Measurements from ENCODE around the gene MOK. TPM values are rescaled to one million over a fixed set of nuclear protein-coding genes. Genes with fewer than 3 reads are reported as not detected.

MOK gene
- total and polyA plus RNA-seq, 2 donors: 2.9 to 9.0 TPM

DNA sequence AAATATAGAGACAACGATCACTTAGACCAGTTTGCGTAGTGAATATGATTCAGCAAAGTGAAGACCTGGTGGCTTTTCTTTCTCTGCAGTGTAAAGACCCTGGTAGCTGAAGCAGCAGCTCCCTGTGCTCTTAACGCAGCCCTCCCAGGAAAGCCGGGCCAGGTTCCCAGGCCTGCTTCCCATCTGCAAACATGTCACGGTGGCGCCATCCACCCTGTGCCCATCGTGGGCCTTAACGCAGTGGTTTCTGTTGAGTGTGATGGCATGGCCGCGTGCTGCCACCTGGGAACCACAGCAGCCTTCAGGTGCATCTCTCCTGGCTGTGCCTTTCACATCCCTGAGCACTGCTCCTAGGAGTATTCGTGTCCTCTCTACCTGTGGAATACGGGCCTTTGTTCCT is 93.7 kb downstream of the MOK start:
- Histone ChIP-seq H3K27ac (ENCODE audit: low read depth in 1 of 2, low read length in 1 of 2) (no peak overlapping the region), H3K4me3 (ENCODE audit: low read length in 2 of 2) (no peak overlapping the region), H3K36me3 (ENCODE audit: control insufficient read depth in 2 of 2, insufficient read depth in 2 of 2, low read length in 1 of 2) (peaks cover 43 to 55% of the 10 kb centered on the region in 2 donors), H3K9me3 (ENCODE audit: control insufficient read depth in 2 of 2, insufficient read depth in 1 of 2, low read length in 1 of 2) (no peaks in the 10 kb centered on the region), H3K4me1 (ENCODE audit: control insufficient read depth in 2 of 2, insufficient read depth in 2 of 2, low read length in 2 of 2) (no peaks in the 10 kb centered on the region), H3K27me3 (ENCODE audit: control insufficient read depth in 2 of 2, insufficient read depth in 1 of 2, low read length in 1 of 2) (no peaks in the 10 kb centered on the region)
- over 99% methylated on average over 12 of the region's 12 CpGs for WGBS
- no peak for DNase-seq (ENCODE audit: low read depth in 6 of 9, low spot score in 9 of 9)

DNA sequence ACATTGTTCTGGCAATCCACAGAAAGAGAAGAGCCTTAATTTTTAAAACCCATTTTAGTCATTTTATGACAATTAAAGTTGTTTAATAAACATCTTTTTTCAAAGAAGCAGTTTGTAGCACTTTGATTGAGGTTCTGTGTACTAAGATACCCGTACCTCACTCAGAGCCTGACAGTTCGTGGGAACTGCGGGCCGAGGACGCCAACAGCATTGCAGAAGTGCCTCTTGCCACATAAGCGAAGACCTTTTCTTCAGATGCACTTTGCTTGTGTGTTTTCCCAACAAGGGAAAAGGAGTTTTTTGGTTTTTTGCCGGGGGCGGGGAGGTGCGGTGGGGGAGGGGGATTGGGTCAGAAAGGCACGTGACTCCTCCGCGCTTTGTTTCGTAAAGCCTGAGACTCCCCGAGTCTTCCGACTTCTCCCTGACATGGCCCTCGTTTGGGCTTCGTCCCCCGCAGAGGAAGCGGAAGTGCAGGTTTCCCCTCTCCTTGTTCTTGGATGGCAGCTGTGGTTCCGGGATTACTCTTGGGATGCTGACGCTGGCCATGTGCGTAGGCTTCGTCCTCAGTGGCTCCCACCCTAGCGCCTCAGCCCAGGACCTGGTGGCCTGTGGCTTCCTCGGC is 94.4 kb downstream of the MOK start:
- no peak overlapping the region for H3K27ac ChIP-seq (ENCODE audit: low read depth in 1 of 2, low read length in 1 of 2)
- DNase-seq (ENCODE audit: low read depth in 6 of 9, low spot score in 9 of 9): no peak
- H3K4me3 ChIP-seq (ENCODE audit: low read length in 2 of 2): no peak overlapping the region
- H3K9me3 ChIP-seq (ENCODE audit: control insufficient read depth in 2 of 2, insufficient read depth in 1 of 2, low read length in 1 of 2): peaks cover 0 to under 1% of the 10 kb centered on the region in 2 donors
- no peaks in the 10 kb centered on the region for H3K27me3 ChIP-seq (ENCODE audit: control insufficient read depth in 2 of 2, insufficient read depth in 1 of 2, low read length in 1 of 2)
- WGBS: 97% methylated on average over 25 of the region's 25 CpGs
- H3K36me3 ChIP-seq (ENCODE audit: control insufficient read depth in 2 of 2, insufficient read depth in 2 of 2, low read length in 1 of 2): peaks cover 47 to 50% of the 10 kb centered on the region in 2 donors
- H3K4me1 ChIP-seq (ENCODE audit: control insufficient read depth in 2 of 2, insufficient read depth in 2 of 2, low read length in 2 of 2): peaks cover 0 to 5% of the 10 kb centered on the region in 2 donors

DNA sequence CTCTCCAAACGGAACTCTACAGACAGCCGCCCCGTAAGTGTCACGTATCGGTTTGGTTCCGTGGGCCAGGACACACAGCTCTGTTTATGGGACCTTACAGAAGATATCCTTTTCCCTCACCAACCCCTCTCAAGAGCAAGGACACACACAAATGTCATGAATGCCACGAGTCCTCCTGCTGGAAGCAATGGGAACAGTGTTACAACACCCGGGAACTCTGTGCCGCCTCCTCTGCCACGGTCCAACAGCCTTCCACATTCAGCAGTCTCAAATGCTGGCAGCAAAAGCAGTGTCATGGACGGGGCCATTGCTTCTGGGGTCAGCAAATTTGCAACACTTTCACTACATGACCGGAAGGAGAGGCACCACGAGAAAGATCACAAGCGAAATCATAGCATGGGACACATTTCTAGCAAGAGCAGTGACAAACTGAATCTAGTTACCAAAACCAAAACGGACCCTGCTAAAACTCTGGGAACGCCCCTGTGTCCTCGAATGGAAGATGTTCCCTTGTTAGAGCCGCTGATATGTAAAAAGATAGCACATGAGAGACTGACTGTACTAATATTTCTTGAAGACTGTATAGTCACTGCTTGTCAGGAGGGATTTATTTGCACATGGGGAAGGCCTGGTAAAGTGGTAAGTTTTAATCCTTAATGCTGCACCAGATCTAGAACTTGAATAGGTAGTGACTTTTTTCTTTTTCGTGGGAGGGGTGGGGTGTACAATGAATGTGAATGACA is 95.6 kb downstream of the MOK start:
- no peak overlapping the region for H3K27ac ChIP-seq (ENCODE audit: low read depth in 1 of 2, low read length in 1 of 2)
- DNase-seq (ENCODE audit: low read depth in 6 of 9, low spot score in 9 of 9): no peak
- H3K9me3 ChIP-seq (ENCODE audit: control insufficient read depth in 2 of 2, insufficient read depth in 1 of 2, low read length in 1 of 2): peaks cover 0 to 3% of the 10 kb centered on the region in 2 donors
- no peak overlapping the region for H3K4me3 ChIP-seq (ENCODE audit: low read length in 2 of 2)
- WGBS: 97% methylated on average over 19 of the region's 19 CpGs
- H3K4me1 ChIP-seq (ENCODE audit: control insufficient read depth in 2 of 2, insufficient read depth in 2 of 2, low read length in 2 of 2): peaks cover 0 to 6% of the 10 kb centered on the region in 2 donors
- H3K27me3 ChIP-seq (ENCODE audit: control insufficient read depth in 2 of 2, insufficient read depth in 1 of 2, low read length in 1 of 2): no peaks in the 10 kb centered on the region
- H3K36me3 ChIP-seq (ENCODE audit: control insufficient read depth in 2 of 2, insufficient read depth in 2 of 2, low read length in 1 of 2): peaks cover 53 to 55% of the 10 kb centered on the region in 2 donors

- peaks cover 59 to 61% of the 10 kb centered on the region in 2 donors for H3K36me3 ChIP-seq (ENCODE audit: control insufficient read depth in 2 of 2, insufficient read depth in 2 of 2, low read length in 1 of 2)
- WGBS: 97% methylated on average over 17 of the region's 17 CpGs
- peaks cover 0 to 3% of the 10 kb centered on the region in 2 donors for H3K9me3 ChIP-seq (ENCODE audit: control insufficient read depth in 2 of 2, insufficient read depth in 1 of 2, low read length in 1 of 2)
- no peak for DNase-seq (ENCODE audit: low read depth in 6 of 9, low spot score in 9 of 9)
- peaks cover 0 to 6% of the 10 kb centered on the region in 2 donors for H3K4me1 ChIP-seq (ENCODE audit: control insufficient read depth in 2 of 2, insufficient read depth in 2 of 2, low read length in 2 of 2)
- H3K27me3 ChIP-seq (ENCODE audit: control insufficient read depth in 2 of 2, insufficient read depth in 1 of 2, low read length in 1 of 2): no peaks in the 10 kb centered on the region
- H3K4me3 ChIP-seq (ENCODE audit: low read length in 2 of 2): no peak overlapping the region
- no peak overlapping the region for H3K27ac ChIP-seq (ENCODE audit: low read depth in 1 of 2, low read length in 1 of 2)
These were observed 96.2 kb downstream of the MOK start for GRCh38 chr14:102208741-102209140.

DNA sequence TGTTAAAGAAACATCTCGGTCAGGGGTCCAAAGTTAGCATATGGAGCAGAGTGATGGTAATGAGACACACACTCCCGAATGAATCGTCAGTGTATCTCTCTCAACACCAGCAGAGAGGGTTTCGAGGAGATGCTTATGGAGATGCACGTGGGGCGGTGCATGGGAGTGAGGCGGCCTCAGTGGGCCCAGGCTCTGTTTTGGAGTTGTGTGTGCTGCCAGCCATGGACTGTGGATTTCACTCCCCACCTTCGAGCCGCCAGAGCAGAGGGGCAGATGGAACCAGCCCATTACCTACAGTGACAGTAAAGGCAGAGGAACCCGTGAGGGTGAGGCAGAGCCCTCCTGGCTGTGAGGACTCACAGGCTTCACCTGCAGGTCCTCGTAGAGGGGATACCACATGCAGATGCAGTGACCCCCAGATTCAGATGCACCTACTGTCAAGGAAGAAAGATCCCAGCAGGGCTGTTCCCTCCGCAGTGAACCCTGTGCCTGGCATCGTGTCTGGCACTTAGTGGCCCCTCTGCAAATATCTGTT is 97.1 kb downstream of the MOK start:
- DNase-seq (ENCODE audit: low read depth in 6 of 9, low spot score in 9 of 9): no peak
- peaks cover 0 to 6% of the 10 kb centered on the region in 2 donors for H3K4me1 ChIP-seq (ENCODE audit: control insufficient read depth in 2 of 2, insufficient read depth in 2 of 2, low read length in 2 of 2)
- H3K27me3 ChIP-seq (ENCODE audit: control insufficient read depth in 2 of 2, insufficient read depth in 1 of 2, low read length in 1 of 2): no peaks in the 10 kb centered on the region
- 97% methylated on average over 13 of the region's 13 CpGs for WGBS
- H3K4me3 ChIP-seq (ENCODE audit: low read length in 2 of 2): no peak overlapping the region
- H3K36me3 ChIP-seq (ENCODE audit: control insufficient read depth in 2 of 2, insufficient read depth in 2 of 2, low read length in 1 of 2): peaks cover 60 to 62% of the 10 kb centered on the region in 2 donors
- H3K27ac ChIP-seq (ENCODE audit: low read depth in 1 of 2, low read length in 1 of 2): no peak overlapping the region
- H3K9me3 ChIP-seq (ENCODE audit: control insufficient read depth in 2 of 2, insufficient read depth in 1 of 2, low read length in 1 of 2): peaks cover 0 to 3% of the 10 kb centered on the region in 2 donors

DNA sequence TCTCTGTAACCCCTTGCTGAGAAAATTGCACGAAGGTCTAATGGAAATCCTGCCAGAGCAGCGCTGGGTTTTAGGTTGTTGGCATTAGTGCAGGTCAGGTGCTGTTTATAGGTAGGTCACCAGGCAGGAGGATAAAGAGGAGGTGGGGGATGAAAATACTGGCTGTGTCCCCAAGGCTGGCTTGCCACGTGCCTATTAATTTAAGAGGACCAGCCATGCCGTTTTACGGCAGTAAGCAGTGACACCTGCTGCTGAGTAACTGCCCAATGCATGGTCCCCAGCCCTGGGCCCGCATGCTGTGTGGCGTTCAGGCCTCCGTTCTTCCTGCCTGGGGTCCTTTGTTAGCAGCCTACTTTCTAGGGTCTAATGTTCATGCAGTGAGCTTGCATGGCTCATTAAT is 98.0 kb downstream of the MOK start:
- DNase-seq (ENCODE audit: low read depth in 6 of 9, low spot score in 9 of 9): no peak
- Histone ChIP-seq H3K36me3 (ENCODE audit: control insufficient read depth in 2 of 2, insufficient read depth in 2 of 2, low read length in 1 of 2) (peaks cover 56 to 59% of the 10 kb centered on the region in 2 donors), H3K9me3 (ENCODE audit: control insufficient read depth in 2 of 2, insufficient read depth in 1 of 2, low read length in 1 of 2) (peaks cover 0 to 3% of the 10 kb centered on the region in 2 donors), H3K27ac (ENCODE audit: low read depth in 1 of 2, low read length in 1 of 2) (no peak overlapping the region), H3K27me3 (ENCODE audit: control insufficient read depth in 2 of 2, insufficient read depth in 1 of 2, low read length in 1 of 2) (no peaks in the 10 kb centered on the region), H3K4me3 (ENCODE audit: low read length in 2 of 2) (no peak overlapping the region), H3K4me1 (ENCODE audit: control insufficient read depth in 2 of 2, insufficient read depth in 2 of 2, low read length in 2 of 2) (peaks cover 0 to 12% of the 10 kb centered on the region in 2 donors)
- WGBS: 97% methylated on average over 8 of the region's 8 CpGs

DNA sequence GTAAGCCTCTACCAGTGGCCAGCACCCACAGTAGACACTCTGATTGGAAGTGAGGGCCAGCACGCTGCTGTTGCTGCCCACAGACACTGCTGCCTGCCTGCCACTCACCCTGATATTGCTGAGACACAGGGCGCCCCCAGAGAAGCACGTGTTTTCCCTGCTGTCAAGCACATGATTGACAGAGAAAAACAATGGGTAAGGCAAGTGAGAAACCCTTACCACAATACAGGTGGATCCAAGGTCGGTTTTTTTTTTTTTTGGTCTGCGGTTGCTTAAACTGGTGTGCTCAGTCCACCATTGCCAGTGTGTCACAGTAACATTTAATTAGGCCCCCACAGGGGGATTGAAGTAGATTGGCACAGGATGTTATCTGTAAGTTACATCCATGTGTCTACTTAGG is 99.4 kb downstream of the MOK start:
- Histone ChIP-seq H3K4me3 (ENCODE audit: low read length in 2 of 2) (no peak overlapping the region), H3K9me3 (ENCODE audit: control insufficient read depth in 2 of 2, insufficient read depth in 1 of 2, low read length in 1 of 2) (peaks cover 0 to 3% of the 10 kb centered on the region in 2 donors), H3K27me3 (ENCODE audit: control insufficient read depth in 2 of 2, insufficient read depth in 1 of 2, low read length in 1 of 2) (no peaks in the 10 kb centered on the region), H3K36me3 (ENCODE audit: control insufficient read depth in 2 of 2, insufficient read depth in 2 of 2, low read length in 1 of 2) (peaks cover 50 to 51% of the 10 kb centered on the region in 2 donors), H3K27ac (ENCODE audit: low read depth in 1 of 2, low read length in 1 of 2) (no peak overlapping the region), H3K4me1 (ENCODE audit: control insufficient read depth in 2 of 2, insufficient read depth in 2 of 2, low read length in 2 of 2) (peaks cover 5 to 21% of the 10 kb centered on the region in 2 donors)
- peak in 3 of 9 donors; percentile 15 to 51 (median 16) for DNase-seq (ENCODE audit: low read depth in 6 of 9, low spot score in 9 of 9)
- 86% methylated on average over 5 of the region's 5 CpGs for WGBS

- 95% methylated on average over 6 of the region's 6 CpGs for WGBS
These were observed 101.6 kb downstream of the MOK start for GRCh38 chr14:102203382-102203781.

DNA sequence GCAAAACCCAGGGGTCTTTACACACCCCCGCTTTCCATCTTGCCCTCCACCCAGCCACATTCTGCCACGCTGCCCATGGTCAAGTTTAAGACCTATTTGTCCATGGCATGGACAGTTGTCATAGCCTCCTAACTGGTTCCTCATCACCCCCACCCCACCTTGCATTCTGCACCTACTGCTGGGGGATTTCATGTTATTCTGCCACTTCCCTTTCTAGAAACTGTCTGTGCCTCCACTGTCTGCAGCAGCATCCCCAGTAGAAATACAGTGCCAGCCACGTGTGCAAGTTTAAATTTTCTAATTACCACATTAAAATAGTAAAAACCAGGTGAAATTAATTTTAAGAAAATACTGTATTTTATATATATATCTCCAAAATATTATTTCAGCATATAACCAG is 102.0 kb downstream of the MOK start:
- Histone ChIP-seq H3K4me1 (ENCODE audit: control insufficient read depth in 2 of 2, insufficient read depth in 2 of 2, low read length in 2 of 2) (peaks cover 6 to 27% of the 10 kb centered on the region in 2 donors), H3K9me3 (ENCODE audit: control insufficient read depth in 2 of 2, insufficient read depth in 1 of 2, low read length in 1 of 2) (peaks cover 0 to 3% of the 10 kb centered on the region in 2 donors), H3K36me3 (ENCODE audit: control insufficient read depth in 2 of 2, insufficient read depth in 2 of 2, low read length in 1 of 2) (peaks cover 50 to 52% of the 10 kb centered on the region in 2 donors), H3K27me3 (ENCODE audit: control insufficient read depth in 2 of 2, insufficient read depth in 1 of 2, low read length in 1 of 2) (no peaks in the 10 kb centered on the region), H3K4me3 (ENCODE audit: low read length in 2 of 2) (no peak overlapping the region), H3K27ac (ENCODE audit: low read depth in 1 of 2, low read length in 1 of 2) (no peak overlapping the region)
- WGBS: 98% methylated on average over 3 of the region's 3 CpGs
- DNase-seq (ENCODE audit: low read depth in 6 of 9, low spot score in 9 of 9): no peak

More at GRCh38 chr14:102203382-102203781, 101.6 kb downstream of the MOK start:
- H3K4me3 ChIP-seq (ENCODE audit: low read length in 2 of 2): no peak overlapping the region
- DNase-seq (ENCODE audit: low read depth in 6 of 9, low spot score in 9 of 9): no peak
- H3K27me3 ChIP-seq (ENCODE audit: control insufficient read depth in 2 of 2, insufficient read depth in 1 of 2, low read length in 1 of 2): no peaks in the 10 kb centered on the region
- H3K27ac ChIP-seq (ENCODE audit: low read depth in 1 of 2, low read length in 1 of 2): no peak overlapping the region
- peaks cover 0 to 3% of the 10 kb centered on the region in 2 donors for H3K9me3 ChIP-seq (ENCODE audit: control insufficient read depth in 2 of 2, insufficient read depth in 1 of 2, low read length in 1 of 2)
- H3K4me1 ChIP-seq (ENCODE audit: control insufficient read depth in 2 of 2, insufficient read depth in 2 of 2, low read length in 2 of 2): peaks cover 6 to 27% of the 10 kb centered on the region in 2 donors
- H3K36me3 ChIP-seq (ENCODE audit: control insufficient read depth in 2 of 2, insufficient read depth in 2 of 2, low read length in 1 of 2): peaks cover 49 to 55% of the 10 kb centered on the region in 2 donors
